PC-3 (cell line): Measurements from ENCODE around the gene CHMP6. TPM values are rescaled to one million over a fixed set of nuclear protein-coding genes. Genes with fewer than 3 reads are reported as not detected.

Source experiments
- ATAC-seq: fragments of 200-7000 bp; cut with Tn5 transposase; 2 replicates; pipeline ENCODE4 v1.9.1; 2020; ENCODE audit warnings: mild to moderate bottlenecking, moderate library complexity
- BruUV-seq: library from RNA; stranded (reverse); fragments of 400-500 nt; replicated peaks from 2 replicates; lab custom pipeline; 2021; lab: Mats Ljungman, UMichigan
- CTCF ChIA-PET: fragments of 300-600 bp; sonication (Branson Sonifier 250); formaldehyde crosslinking; loops from one replicate; lab custom pipeline; 2022; ENCODE audit warnings: antibody characterized with exemption; lab: Charles Lee
- POLR2A ChIA-PET: fragments of 300-600 bp; sonication (Branson Sonifier 250); formaldehyde crosslinking; loops from one replicate; lab custom pipeline; 2022; ENCODE audit warnings: antibody characterized with exemption; ENCODE audit not compliant: unreplicated experiment; lab: Charles Lee
- DNase-seq: peaks from one replicate; pipeline ENCODE4 v3.0.0-alpha.2; 2015
- H2AFZ ChIP-seq: fragments of 300-600 bp; sonication (generic); 2 replicates; pipeline ENCODE4 v1.6.0; 2016; ENCODE audit warnings: antibody characterized with exemption, low read length
- H3F3A ChIP-seq: fragments of 300-600 bp; sonication (generic); one replicate; pipeline ENCODE4 v1.6.0; 2017; ENCODE audit warnings: antibody characterized with exemption, low read length, control low read depth, mild to moderate bottlenecking; ENCODE audit not compliant: unreplicated experiment
- H3K27ac ChIP-seq: fragments of 300-600 bp; sonication (generic); 2 replicates; pipeline ENCODE4 v1.5.1; 2016; ENCODE audit warnings: mild to moderate bottlenecking, low read length
- H3K27me3 ChIP-seq: fragments of 300-600 bp; sonication (generic); 2 replicates; pipeline ENCODE4 v1.6.1; 2016; ENCODE audit warnings: low read length, mixed read lengths
- H3K36me3 ChIP-seq: fragments of 300-600 bp; sonication (generic); 2 replicates; pipeline ENCODE4 v1.6.1; 2016; ENCODE audit warnings: low read depth, mixed run types, low read length, mixed read lengths
- H3K4me1 ChIP-seq: fragments of 300-600 bp; sonication (generic); 2 replicates; pipeline ENCODE4 v1.5.1; 2016; ENCODE audit warnings: low read length; ENCODE audit not compliant: insufficient read depth
- H3K4me2 ChIP-seq: fragments of 300-600 bp; sonication (generic); 2 replicates; pipeline ENCODE4 v1.6.0; 2016; ENCODE audit warnings: low read length
- H3K4me3 ChIP-seq: fragments of 300-600 bp; sonication (generic); 2 replicates; pipeline ENCODE4 v1.5.1; 2016; ENCODE audit warnings: mild to moderate bottlenecking, low read length, mixed read lengths
- H3K79me2 ChIP-seq: fragments of 300-600 bp; sonication (generic); 2 replicates; pipeline ENCODE4 v1.6.1; 2017; ENCODE audit warnings: low read length, mixed read lengths
- H3K9ac ChIP-seq: fragments of 300-600 bp; sonication (generic); 2 replicates; pipeline ENCODE4 v1.6.0; 2016; ENCODE audit warnings: mild to moderate bottlenecking, low read length
- H3K9me2 ChIP-seq: fragments of 300-600 bp; sonication (generic); replicated peaks from 2 replicates; pipeline ENCODE4 v1.6.1; 2016; ENCODE audit warnings: mixed run types, low read length, mixed read lengths
- H3K9me3 ChIP-seq: fragments of 300-600 bp; sonication (generic); 2 replicates; pipeline ENCODE4 v1.6.1; 2016; ENCODE audit warnings: low read length, mixed read lengths
- H4K20me1 ChIP-seq: fragments of 300-600 bp; sonication (generic); 2 replicates; pipeline ENCODE4 v1.6.1; 2016; ENCODE audit warnings: low read length, mixed read lengths
- CTCF ChIP-seq: fragments of 300-600 bp; sonication (generic); conservative IDR thresholded peaks from 2 replicates; pipeline ENCODE4 v1.5.1; 2017; ENCODE audit warnings: antibody characterized with exemption, low read depth, mild to moderate bottlenecking, low read length
- EZH2 ChIP-seq: fragments of 300-600 bp; sonication (generic); IDR thresholded peaks from one replicate; pipeline ENCODE4 v1.6.1; 2017; ENCODE audit warnings: antibody characterized with exemption, mild to moderate bottlenecking, low read length; ENCODE audit not compliant: unreplicated experiment
- EZH2phosphoT487 ChIP-seq: fragments of 300-600 bp; sonication (generic); IDR thresholded peaks from 2 replicates; pipeline ENCODE4 v1.6.1; 2018; ENCODE audit warnings: mild to moderate bottlenecking, antibody characterized with exemption, low read length, borderline replicate concordance
- intact Hi-C: fragments of 100-400 bp; cut with micrococcal nuclease; formaldehyde crosslinking; loops from 2 replicates; pipeline ENCODE4 v1.9.0; 2023
- total RNA-seq: library from RNA; depleted of rRNA; stranded (reverse); fragments of >200 nt; gene quantifications from 2 replicates; pipeline ENCODE4 v1.2.3, GENCODE V29; 2014

The CHMP6 gene
- total RNA-seq, 1 experiment from 2014 or later: 26.1 TPM

- Histone ChIP-seq H3K4me3 (peak overlapping the region; percentile 57), H3F3A (no peaks in the 10 kb centered on the region), H3K9ac (no peak overlapping the region), H3K27ac (no peak overlapping the region), H3K4me1 (peaks cover 14% of the 10 kb centered on the region; the same call in 1 of the 2 replicates), H3K79me2 (no peaks in the 10 kb centered on the region), H3K27me3 (peaks cover 27% of the 10 kb centered on the region), H4K20me1 (no peaks in the 10 kb centered on the region), H3K36me3 (no peaks in the 10 kb centered on the region), H2AFZ (peak overlapping the region; percentile 65), H3K9me3 (no peaks in the 10 kb centered on the region), H3K4me2 (peak overlapping the region; percentile 85), H3K9me2 (no peaks in the 10 kb centered on the region)
- ATAC-seq (peak; percentile 35), DNase-seq (peak; percentile 25)
- ChIA-PET CTCF (no interaction called here), POLR2A (no interaction called here)
- no TSS peak for BruUV-seq
- intact Hi-C loops: no loop called here
- TF ChIP-seq CTCF: no peak
- no peak for TF ChIP-seq EZH2
- no peak for TF ChIP-seq EZH2phosphoT487
Measured at GRCh38 chr17:81027591-81028505, 36.2 kb downstream of the CHMP6 start.

GRCh38 chr17:81028506-81028858 is 36.8 kb downstream of the CHMP6 start:
- CTCF ChIA-PET: no interaction called here
- no peak for ATAC-seq

More at GRCh38 chr17:81028506-81028858, 36.8 kb downstream of the CHMP6 start:
- no peaks in the 10 kb centered on the region for H3K9me2 ChIP-seq
- BruUV-seq: no TSS peak
- H3F3A ChIP-seq: no peaks in the 10 kb centered on the region
- H3K36me3 ChIP-seq: no peaks in the 10 kb centered on the region
- H3K4me3 ChIP-seq: no peak overlapping the region
- H4K20me1 ChIP-seq: no peaks in the 10 kb centered on the region
- H3K4me1 ChIP-seq: peaks cover 15% of the 10 kb centered on the region
- H3K9me3 ChIP-seq: no peaks in the 10 kb centered on the region
- H3K27ac ChIP-seq: no peak overlapping the region
- DNase-seq: no peak
- H3K4me2 ChIP-seq: no peak overlapping the region; the same call in 1 of the 2 replicates
- no peak overlapping the region for H2AFZ ChIP-seq
- peaks cover 27% of the 10 kb centered on the region for H3K27me3 ChIP-seq
- POLR2A ChIA-PET: no interaction called here
- H3K79me2 ChIP-seq: no peaks in the 10 kb centered on the region
- intact Hi-C loops: no loop called here
- no peak overlapping the region for H3K9ac ChIP-seq
- TF ChIP-seq EZH2phosphoT487: no peak
- TF ChIP-seq CTCF: no peak
- TF ChIP-seq EZH2: no peak
